Upper lobe of right lung (tissue), 1 donor: ENCODE data around the gene SRGAP1. TPM values are rescaled to one million over a fixed set of nuclear protein-coding genes. Genes with fewer than 3 reads are reported as not detected.

Source experiments
- ATAC-seq: fragments of 200-7000 bp; cut with Tn5 transposase; one replicate; pipeline ENCODE4 v1.9.1; 2020; ENCODE audit warnings: mild to moderate bottlenecking, moderate library complexity
- DNase-seq: peaks from one replicate; pipeline ENCODE4 v3.0.0-alpha.2; 2020
- H3K27ac ChIP-seq: fragments of 200-600 bp; one replicate; pipeline ENCODE4 v1.8.0; 2022
- H3K27me3 ChIP-seq: fragments of 200-600 bp; one replicate; pipeline ENCODE4 v1.8.0; 2022; ENCODE audit warnings: mild to moderate bottlenecking
- H3K36me3 ChIP-seq: fragments of 200-600 bp; one replicate; pipeline ENCODE4 v1.8.0; 2022
- H3K4me1 ChIP-seq: fragments of 200-600 bp; one replicate; pipeline ENCODE4 v1.8.0; 2022
- H3K4me3 ChIP-seq: fragments of 200-600 bp; one replicate; pipeline ENCODE4 v1.8.0; 2022; ENCODE audit warnings: mild to moderate bottlenecking
- H3K9me3 ChIP-seq: fragments of 200-600 bp; one replicate; pipeline ENCODE4 v1.8.0; 2022
- CTCF ChIP-seq: fragments of 200-600 bp; IDR thresholded peaks from one replicate; pipeline ENCODE4 v1.8.0; 2022; ENCODE audit warnings: antibody characterized with exemption
- intact Hi-C: fragments of 100-400 bp; cut with DNase I; formaldehyde crosslinking; loops from one replicate; pipeline ENCODE4 v1.11.0; 2022
- total RNA-seq: library from RNA; stranded (reverse); fragmentation: NEBNext Ultra II Directional; extraction: Animal tissue kit (Norgen Biotek cat#: 25700); gene quantifications from one replicate; pipeline ENCODE4 v1.2.1, GENCODE V29; 2021
- donor health status: DM: no; HTN: yes; CAD: no; lungs with severe emphysema.

SRGAP1 gene
- total RNA-seq, 1 donor from 2014 or later = 11.4 TPM

- intact Hi-C loops = no loop called here
- Histone ChIP-seq H3K9me3 (no peaks in the 10 kb centered on the region), H3K4me3 (no peak overlapping the region), H3K27ac (no peak overlapping the region), H3K27me3 (no peaks in the 10 kb centered on the region), H3K36me3 (peaks cover 11% of the 10 kb centered on the region), H3K4me1 (no peaks in the 10 kb centered on the region)
- no peak for TF ChIP-seq CTCF
- no peak for DNase-seq
- no peak for ATAC-seq
Measured at GRCh38 chr12:64142784-64143183, 298.3 kb downstream of the SRGAP1 start.

- intact Hi-C loops = no loop called here
- Histone ChIP-seq H3K27ac (no peak overlapping the region), H3K4me1 (no peaks in the 10 kb centered on the region), H3K27me3 (no peaks in the 10 kb centered on the region), H3K4me3 (no peak overlapping the region), H3K9me3 (no peaks in the 10 kb centered on the region), H3K36me3 (peaks cover 11% of the 10 kb centered on the region)
- ATAC-seq (no peak), DNase-seq (no peak)
- TF ChIP-seq CTCF = no peak
Measured at GRCh38 chr12:64145226-64145625, 300.7 kb downstream of the SRGAP1 start.

- H3K36me3 ChIP-seq = peaks cover 11% of the 10 kb centered on the region
- no peak for ATAC-seq
- no peaks in the 10 kb centered on the region for H3K4me1 ChIP-seq
- H3K27ac ChIP-seq = no peak overlapping the region
- DNase-seq = no peak
- intact Hi-C loops = no loop called here
- H3K9me3 ChIP-seq = no peaks in the 10 kb centered on the region
- H3K27me3 ChIP-seq = no peaks in the 10 kb centered on the region
- H3K4me3 ChIP-seq = no peak overlapping the region
- no peak for TF ChIP-seq CTCF
Measured at GRCh38 chr12:64147011-64147631, 302.6 kb downstream of the SRGAP1 start.

- H3K27ac ChIP-seq = no peak overlapping the region
- DNase-seq (no peak), ATAC-seq (no peak)
- no peaks in the 10 kb centered on the region for H3K4me1 ChIP-seq
- H3K27me3 ChIP-seq = no peaks in the 10 kb centered on the region
- intact Hi-C loops = no loop called here
- no peak overlapping the region for H3K4me3 ChIP-seq
- peaks cover 3% of the 10 kb centered on the region for H3K36me3 ChIP-seq
- no peak for TF ChIP-seq CTCF
- H3K9me3 ChIP-seq = no peaks in the 10 kb centered on the region
Measured at GRCh38 chr12:64147875-64148274, 303.4 kb downstream of the SRGAP1 start.

GRCh38 chr12:64154677-64155076 is 310.2 kb downstream of the SRGAP1 start:
- no peak for ATAC-seq
- Histone ChIP-seq H3K36me3 (no peaks in the 10 kb centered on the region), H3K4me1 (no peaks in the 10 kb centered on the region), H3K9me3 (no peaks in the 10 kb centered on the region), H3K27ac (no peak overlapping the region), H3K4me3 (no peak overlapping the region), H3K27me3 (no peaks in the 10 kb centered on the region)
- DNase-seq = no peak
- intact Hi-C loops = no loop called here
- TF ChIP-seq CTCF = no peak

- Histone ChIP-seq H3K4me1 (no peaks in the 10 kb centered on the region), H3K27ac (no peak overlapping the region), H3K36me3 (no peaks in the 10 kb centered on the region), H3K4me3 (no peak overlapping the region), H3K9me3 (no peaks in the 10 kb centered on the region), H3K27me3 (no peaks in the 10 kb centered on the region)
- no peak for ATAC-seq
- TF ChIP-seq CTCF = no peak
- intact Hi-C loops = no loop called here
- DNase-seq = no peak
Measured at GRCh38 chr12:64157110-64157509, 312.6 kb downstream of the SRGAP1 start.
